HG02610 (cell line): ENCODE data around the gene HBZ.
"Not testable (repeated sequence)": the region's sequence is repeated elsewhere in the genome, so short reads cannot be mapped to it uniquely, and the experiment has no call there.

Experiments used
- ATAC-seq: cut with Tn5 transposase; IDR thresholded peaks from one replicate; pipeline ENCODE4 v1.9.1; 2021; ENCODE audit warnings: mild to moderate bottlenecking, moderate library complexity; ENCODE audit not compliant: unreplicated experiment

HBZ gene

GRCh38 chr16:177981-178667 is 25.7 kb downstream of the HBZ start:
- no peak for ATAC-seq

- ATAC-seq = no peak
Observed at GRCh38 chr16:178668-179015, 26.2 kb downstream of the HBZ start.

- ATAC-seq = no peak
Observed at GRCh38 chr16:179211-180092, 27.0 kb downstream of the HBZ start.

DNA sequence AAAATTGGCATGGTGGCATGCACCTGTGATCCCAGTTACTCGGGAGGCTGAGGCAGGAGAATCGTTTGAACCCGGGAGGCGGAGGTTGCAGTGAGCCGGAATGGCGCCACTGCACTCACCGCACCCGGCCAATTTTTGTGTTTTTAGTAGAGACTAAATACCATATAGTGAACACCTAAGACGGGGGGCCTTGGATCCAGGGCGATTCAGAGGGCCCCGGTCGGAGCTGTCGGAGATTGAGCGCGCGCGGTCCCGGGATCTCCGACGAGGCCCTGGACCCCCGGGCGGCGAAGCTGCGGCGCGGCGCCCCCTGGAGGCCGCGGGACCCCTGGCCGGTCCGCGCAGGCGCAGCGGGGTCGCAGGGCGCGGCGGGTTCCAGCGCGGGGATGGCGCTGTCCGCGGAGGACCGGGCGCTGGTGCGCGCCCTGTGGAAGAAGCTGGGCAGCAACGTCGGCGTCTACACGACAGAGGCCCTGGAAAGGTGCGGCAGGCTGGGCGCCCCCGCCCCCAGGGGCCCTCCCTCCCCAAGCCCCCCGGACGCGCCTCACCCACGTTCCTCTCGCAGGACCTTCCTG is 27.7 kb downstream of the HBZ start, which contains the start of gene HBQ1:
TSS of gene HBQ1 (plus strand) at position 359 of the 575 bp plus-strand sequence. CDS start at position 387, 28 bp downstream.
- no peak for ATAC-seq

- ATAC-seq = no peak
Observed at GRCh38 chr16:180681-181564, 28.5 kb downstream of the HBZ start.

DNA sequence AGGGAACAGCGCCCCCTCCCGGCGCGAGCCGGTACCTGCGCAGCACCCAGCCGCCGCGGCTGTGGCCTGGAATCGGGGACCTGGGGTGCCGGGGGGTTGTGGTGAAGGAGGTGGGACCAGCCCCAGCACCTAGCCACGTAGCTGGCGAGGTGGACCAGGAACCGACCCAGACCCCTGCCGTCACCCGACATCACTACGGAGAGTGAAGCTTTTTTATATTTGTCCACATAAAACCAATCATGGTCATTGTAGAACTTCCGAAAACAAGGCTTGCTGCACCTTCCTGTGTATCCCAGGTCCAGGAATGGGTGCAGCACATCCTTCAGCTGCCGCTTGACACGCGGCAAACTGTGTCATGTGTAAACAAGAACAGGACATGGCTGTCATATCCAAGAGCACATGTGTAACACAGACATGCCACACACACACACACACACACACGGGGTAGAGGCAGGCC is 29.1 kb downstream of the HBZ start:
- no peak for ATAC-seq

DNA sequence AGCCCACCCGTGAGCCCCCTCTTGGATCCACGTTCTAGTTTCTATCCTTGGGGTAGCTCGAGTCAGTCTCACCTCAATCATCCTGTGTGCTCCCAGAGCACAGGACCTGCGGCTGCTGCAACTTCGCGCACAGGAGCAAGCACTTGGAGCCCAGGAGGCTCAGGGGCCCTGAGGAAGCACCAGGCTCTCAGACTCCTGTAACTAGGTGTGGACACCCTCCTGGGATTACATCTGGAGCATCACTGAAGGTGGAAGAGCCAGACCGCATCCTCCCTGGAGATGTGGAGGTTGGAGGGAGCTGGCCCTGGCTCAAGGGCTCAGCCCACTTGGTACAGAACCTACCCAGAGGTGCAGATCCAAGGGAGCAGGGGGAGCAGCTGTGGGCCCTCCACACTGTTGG is 30.6 kb downstream of the HBZ start:
- no peak for ATAC-seq

DNA sequence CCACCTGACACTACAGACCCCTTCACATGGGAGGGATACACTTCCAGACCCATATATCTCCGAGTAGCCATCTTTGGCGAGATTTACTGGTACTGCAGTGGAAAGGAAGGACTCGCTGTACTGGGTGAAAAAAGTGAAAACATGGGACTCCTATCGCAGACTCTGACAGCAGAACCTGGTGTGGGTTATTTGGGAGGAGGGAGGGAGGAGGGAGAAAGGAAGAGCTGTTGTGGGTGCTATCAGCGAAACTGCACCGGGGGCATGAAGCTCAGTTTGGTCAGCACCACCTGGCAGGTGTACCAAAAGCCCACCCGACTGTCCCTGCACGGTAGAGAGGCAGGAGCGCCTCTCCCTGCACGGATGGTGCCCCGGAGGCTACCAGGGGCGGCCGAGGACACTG is 32.8 kb downstream of the HBZ start:
- ATAC-seq = no peak

DNA sequence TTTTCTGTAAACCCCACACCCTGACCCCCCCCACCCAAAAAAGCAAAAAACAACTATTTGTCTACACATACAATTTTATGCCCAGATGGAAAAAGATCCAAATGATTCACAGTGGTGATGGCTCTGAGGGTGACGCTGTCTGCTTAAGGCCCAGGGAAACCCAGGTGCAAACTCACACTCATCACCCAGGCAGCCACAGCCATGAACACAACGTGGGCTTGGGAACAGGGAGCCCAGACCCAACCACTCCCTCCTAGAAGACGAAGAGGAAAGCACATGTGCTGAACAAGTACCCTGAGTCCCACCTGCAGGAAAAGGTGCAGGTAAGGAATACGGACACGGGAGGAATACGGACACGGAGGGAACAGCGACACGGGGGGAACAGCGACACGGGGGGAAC is 33.2 kb downstream of the HBZ start:
- no peak for ATAC-seq

GRCh38 chr16:187330-187729 is 34.9 kb downstream of the HBZ start:
- ATAC-seq = no peak

DNA sequence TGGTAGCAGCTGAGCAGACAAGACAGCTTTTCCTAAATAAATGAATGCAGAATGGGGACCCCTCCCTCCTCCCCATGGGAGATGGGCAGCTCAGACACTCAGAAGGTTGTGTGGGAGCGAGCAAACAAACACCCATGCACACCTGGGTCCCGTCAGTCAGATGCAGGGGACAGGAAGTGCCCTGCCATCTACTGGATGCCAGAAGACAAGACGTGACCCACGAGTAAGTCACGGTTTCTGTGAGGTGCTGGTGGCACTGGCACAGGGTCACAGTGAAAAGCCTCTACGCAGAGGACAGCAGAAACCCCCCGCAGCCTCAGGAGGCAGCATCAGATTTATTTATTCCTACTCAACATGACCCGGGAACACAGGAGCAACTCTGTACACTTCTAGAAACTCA is 36.2 kb downstream of the HBZ start:
- ATAC-seq = no peak

GRCh38 chr16:189604-190186 is 37.3 kb downstream of the HBZ start:
- ATAC-seq = no peak

- ATAC-seq = no peak
Observed at GRCh38 chr16:191831-192230, 39.4 kb downstream of the HBZ start.

- ATAC-seq = no peak
Observed at GRCh38 chr16:192686-193085, 40.2 kb downstream of the HBZ start.

- no peak for ATAC-seq
Observed at GRCh38 chr16:193441-193840, 41.0 kb downstream of the HBZ start.

DNA sequence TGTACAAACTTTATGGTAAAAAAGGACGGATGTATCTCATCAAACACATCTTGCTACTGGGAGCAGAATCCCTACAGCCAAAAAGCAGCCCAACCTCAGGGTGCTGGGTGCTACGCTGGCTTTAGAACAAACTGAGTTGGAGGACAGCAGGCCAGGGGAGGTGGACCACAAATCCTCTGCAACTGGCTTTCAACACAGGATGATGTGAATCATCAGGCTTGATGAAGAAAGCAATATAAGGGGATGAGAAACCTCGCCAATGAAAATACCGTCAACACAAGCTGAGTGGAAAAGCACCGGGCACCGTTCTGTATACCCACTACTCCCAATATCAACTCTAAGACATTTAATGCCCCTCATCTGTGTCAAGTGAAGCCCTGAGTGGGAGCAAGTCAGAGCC is 42.1 kb downstream of the HBZ start:
- no peak for ATAC-seq

- ATAC-seq = no peak
Observed at GRCh38 chr16:200388-200787, 47.9 kb downstream of the HBZ start.

DNA sequence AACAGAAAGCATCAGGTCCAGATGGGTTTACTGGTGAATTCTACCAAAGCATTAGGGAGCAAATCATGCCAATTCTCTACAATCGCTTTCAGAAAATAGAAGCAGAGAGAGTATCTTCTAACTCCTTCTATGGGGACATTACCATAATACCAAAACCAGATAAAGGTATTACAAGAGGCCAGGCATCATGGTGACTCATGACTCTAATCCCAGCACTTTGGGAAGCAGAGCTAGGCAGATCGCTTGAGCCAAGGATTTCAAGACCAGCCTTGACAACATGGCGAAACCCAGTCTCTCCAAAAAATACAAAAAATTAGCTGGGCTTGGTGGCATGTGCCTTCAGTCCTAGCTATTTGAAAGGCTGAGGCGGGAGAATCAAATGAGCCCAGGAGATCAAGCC is 50.8 kb downstream of the HBZ start:
- ATAC-seq = no peak

DNA sequence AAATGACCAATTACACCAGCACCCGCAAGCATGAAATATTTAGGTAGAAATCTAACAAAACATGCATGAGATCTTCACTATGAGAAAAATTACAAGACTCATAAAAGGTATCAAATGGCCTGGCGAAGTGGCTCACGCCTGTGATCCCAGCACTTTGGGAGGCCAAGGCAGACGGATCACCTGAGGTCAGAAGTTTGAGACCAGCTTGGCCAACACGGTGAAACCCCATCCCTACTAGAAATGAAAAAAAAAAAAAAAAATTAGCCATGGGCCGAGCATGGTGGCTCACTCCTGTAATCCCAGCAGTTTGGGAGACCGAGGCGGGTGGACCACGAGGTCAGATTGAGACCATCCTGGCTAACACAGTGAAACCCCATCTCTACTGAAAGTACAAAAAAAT is 51.6 kb downstream of the HBZ start:
- ATAC-seq = not testable (repeated sequence)
